Activated CD4-positive, alpha-beta memory T cell treated with anti-CD3 and anti-CD28 coated beads for 36 hours (primary cell): ENCODE data around the gene MAN1B1. TPM values are rescaled to one million over a fixed set of nuclear protein-coding genes. Genes with fewer than 3 reads are reported as not detected.
"Not testable (repeated sequence)": the region's sequence is repeated elsewhere in the genome, so short reads cannot be mapped to it uniquely, and the experiment has no call there.

Source experiments
- CTCF ChIA-PET: fragments of 350-600 bp; sonication (Branson Sonifier 250); formaldehyde crosslinking; loops from one replicate; lab custom pipeline; 2021; ENCODE audit warnings: antibody characterized with exemption, inconsistent platforms; lab: Charles Lee
- POLR2A ChIA-PET: fragments of 350-600 bp; sonication (Branson Sonifier 250); formaldehyde crosslinking; loops from one replicate; lab custom pipeline; 2021; ENCODE audit warnings: antibody characterized with exemption; lab: Charles Lee
- DNase-seq: peaks from one replicate; pipeline ENCODE4 v3.0.0-alpha.2; 2020
- H3K27ac Mint-ChIP-seq: one replicate; pipeline ENCODE4 v1.8.0; 2021; ENCODE audit warnings: mixed read lengths
- H3K27me3 Mint-ChIP-seq: one replicate; pipeline ENCODE4 v1.8.0; 2021; ENCODE audit warnings: mixed read lengths
- H3K36me3 Mint-ChIP-seq: one replicate; pipeline ENCODE4 v1.8.0; 2021; ENCODE audit warnings: mixed read lengths
- H3K4me1 Mint-ChIP-seq: one replicate; pipeline ENCODE4 v1.8.0; 2021; ENCODE audit warnings: low read depth, mixed read lengths
- H3K4me3 Mint-ChIP-seq: one replicate; pipeline ENCODE4 v1.8.0; 2021; ENCODE audit warnings: mild to moderate bottlenecking, mixed read lengths
- H3K9me3 Mint-ChIP-seq: one replicate; pipeline ENCODE4 v1.8.0; 2021; ENCODE audit warnings: mixed read lengths
- intact Hi-C: fragments of 100-400 bp; cut with micrococcal nuclease; formaldehyde crosslinking; loops from one replicate; pipeline ENCODE4 v1.15.1; 2023
- total RNA-seq, 2 experiments: library from RNA; stranded (reverse); gene quantifications; one replicate each; pipeline ENCODE4 v1.2.3, GENCODE V29; 2021

The MAN1B1 gene
- total RNA-seq, 2 experiments from 2014 or later = 32.9 to 33.1 TPM

DNA sequence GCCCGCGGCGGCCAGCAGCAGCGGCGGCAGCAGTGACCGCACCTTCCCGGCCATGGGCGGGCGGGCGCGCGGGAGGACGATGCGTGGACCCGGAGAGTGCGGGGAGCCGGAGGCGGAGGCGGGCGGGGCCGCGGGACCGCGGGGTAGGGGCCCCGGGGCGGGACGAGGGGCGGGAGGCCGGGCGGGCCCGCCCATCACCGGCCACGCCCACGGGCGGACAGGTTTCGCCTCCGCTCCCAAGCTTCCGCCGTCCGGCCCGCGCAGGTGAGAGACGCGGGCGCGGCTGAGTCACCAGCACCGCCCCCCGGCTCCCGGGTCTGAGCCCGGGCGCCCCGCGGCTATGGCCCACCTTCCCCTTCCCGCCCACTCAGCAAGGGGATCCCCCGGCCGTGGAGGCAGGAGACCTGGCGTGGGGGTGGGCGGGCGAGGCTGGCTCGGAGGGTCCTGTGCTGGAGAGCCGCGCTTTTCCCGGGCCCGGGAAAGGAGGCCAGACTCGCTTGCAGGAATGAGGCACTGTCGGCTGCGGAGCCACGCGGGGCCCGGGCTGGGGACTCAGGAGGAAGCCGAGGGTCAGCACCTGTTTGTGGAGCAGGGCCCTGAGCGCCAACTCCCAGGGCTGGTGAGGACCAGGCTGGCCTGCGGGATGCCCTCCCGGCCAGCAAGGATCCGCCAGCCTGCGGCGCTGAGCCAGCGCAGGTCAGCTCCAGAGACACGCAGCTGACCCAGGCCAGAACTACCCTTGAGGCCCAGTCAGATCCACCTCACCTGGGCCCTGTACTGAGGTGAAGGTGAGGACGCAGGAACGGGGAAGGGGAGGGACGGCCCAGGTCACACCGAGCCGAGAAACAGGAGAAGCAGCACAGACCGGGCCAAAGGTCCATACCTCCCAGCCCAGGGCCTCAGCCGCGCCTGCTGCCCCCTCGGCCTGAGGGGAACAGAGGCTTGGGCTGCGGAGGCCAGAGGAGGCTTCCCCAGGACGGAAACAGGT is 32.5 kb upstream of the MAN1B1 start, which contains the start of gene ENTPD2:
Gene ENTPD2, minus strand, starts transcription at position 118 of the 988 bp plus-strand sequence. Its CDS starts 64 bp downstream, at position 54.
- peaks cover 24% of the 10 kb centered on the region for H3K27me3 Mint-ChIP-seq
- no peaks in the 10 kb centered on the region for H3K9me3 Mint-ChIP-seq
- CTCF ChIA-PET = interaction anchor here (1.7 to 2.3 kb wide), 4 partner anchors 8 to 25 kb away, joined by 8 to 11 read pairs (median 8); partner anchors contain the start of gene NPDC1
- no peak within 1 kb of the TSS for H3K27ac Mint-ChIP-seq
- intact Hi-C loops = no loop called here
- H3K4me1 Mint-ChIP-seq = no peaks in the 10 kb centered on the region
- no peaks in the 10 kb centered on the region for H3K36me3 Mint-ChIP-seq
- POLR2A ChIA-PET = no interaction called here
- no peak within 1 kb of the TSS for H3K4me3 Mint-ChIP-seq
- DNase-seq = peak; percentile 58

DNA sequence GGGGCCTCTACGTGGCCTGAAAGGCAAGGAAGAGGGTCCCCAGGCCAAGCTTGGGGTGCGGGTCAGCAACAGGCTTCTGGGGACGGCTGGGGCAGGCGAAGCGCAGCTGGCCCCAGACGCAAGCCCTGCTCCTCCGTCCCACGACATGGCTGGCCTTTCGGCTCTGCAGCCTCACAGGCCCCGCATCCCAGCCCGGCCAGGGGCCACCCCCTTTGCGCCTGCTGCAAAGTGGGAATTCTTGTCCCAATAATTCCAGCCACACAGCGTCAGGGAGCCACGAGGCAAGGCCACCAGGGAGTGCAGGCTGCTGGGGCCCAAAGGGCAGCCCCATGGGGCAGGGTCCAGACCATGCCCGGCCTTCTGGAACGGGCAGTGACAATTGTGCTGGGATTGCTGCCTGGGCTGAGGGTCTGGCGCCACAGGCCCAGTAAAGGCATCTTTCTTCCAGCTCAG is 31.8 kb upstream of the MAN1B1 start:
- intact Hi-C loops = no loop called here

GRCh38 chr9:137055385-137056364 is 31.1 kb upstream of the MAN1B1 start:
- H3K4me1 Mint-ChIP-seq = no peaks in the 10 kb centered on the region
- H3K4me3 Mint-ChIP-seq = no peak overlapping the region
- H3K27me3 Mint-ChIP-seq = peaks cover 11% of the 10 kb centered on the region
- H3K27ac Mint-ChIP-seq = no peak overlapping the region
- POLR2A ChIA-PET = no interaction called here
- H3K9me3 Mint-ChIP-seq = no peaks in the 10 kb centered on the region
- CTCF ChIA-PET = interaction anchor here (1.4 to 2.0 kb wide), 6 partner anchors 8 to 26 kb away, joined by 4 to 11 read pairs (median 8); partner anchors contain the start of gene NPDC1
- intact Hi-C loops = no loop called here
- no peak for DNase-seq
- no peaks in the 10 kb centered on the region for H3K36me3 Mint-ChIP-seq

More for the DNA sequence above, 31.8 kb upstream of the MAN1B1 start:
- CTCF ChIA-PET = interaction anchor here (1.6 to 2.0 kb wide), 5 partner anchors 8 to 26 kb away, joined by 8 to 11 read pairs (median 9); partner anchors contain the start of gene NPDC1
- POLR2A ChIA-PET = no interaction called here
- no peaks in the 10 kb centered on the region for H3K36me3 Mint-ChIP-seq
- DNase-seq = no peak
- H3K4me3 Mint-ChIP-seq = no peak overlapping the region
- H3K27ac Mint-ChIP-seq = no peak overlapping the region
- H3K27me3 Mint-ChIP-seq = peaks cover 17% of the 10 kb centered on the region
- no peaks in the 10 kb centered on the region for H3K9me3 Mint-ChIP-seq
- H3K4me1 Mint-ChIP-seq = no peaks in the 10 kb centered on the region

DNA sequence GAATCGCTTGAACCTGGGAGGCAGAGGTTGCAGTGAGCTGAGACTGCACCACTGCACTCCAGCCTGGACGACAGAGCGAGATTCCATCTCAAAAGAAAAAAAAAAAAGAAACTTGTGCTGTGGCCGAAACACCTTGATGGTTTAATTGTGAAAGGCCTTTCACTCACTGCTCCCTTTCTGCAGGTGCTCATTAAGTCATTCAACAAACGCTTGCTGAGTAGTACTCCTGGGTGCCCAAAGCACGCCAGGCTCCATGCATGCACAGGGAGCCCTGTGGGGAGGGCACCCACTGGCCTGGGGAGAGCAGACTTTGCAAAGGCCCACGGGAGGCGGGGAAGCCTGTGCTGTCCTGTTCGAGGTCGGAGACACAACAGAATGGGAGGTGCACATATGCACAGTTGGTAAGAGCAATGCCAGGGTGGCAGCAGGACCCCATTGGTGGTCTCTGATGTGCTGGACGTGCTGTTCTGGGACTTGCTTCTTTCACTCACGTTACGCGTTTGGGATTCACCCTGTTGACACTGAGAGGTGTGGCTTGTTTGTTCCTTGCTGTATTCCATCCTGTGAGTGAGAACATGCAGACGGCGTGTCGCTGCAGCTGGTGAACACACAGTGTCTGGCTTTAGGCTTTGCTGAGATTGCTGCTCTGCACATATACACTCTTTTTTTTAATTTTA is 29.9 kb upstream of the MAN1B1 start:
- Mint-ChIP-seq H3K4me3 (no peak overlapping the region), H3K4me1 (no peaks in the 10 kb centered on the region), H3K27me3 (peaks cover 11% of the 10 kb centered on the region), H3K27ac (no peak overlapping the region), H3K36me3 (no peaks in the 10 kb centered on the region), H3K9me3 (no peaks in the 10 kb centered on the region)
- intact Hi-C loops = no loop called here
- ChIA-PET POLR2A (no interaction called here), CTCF (interaction anchor here (1.4 to 4.4 kb wide), 5 partner anchors 7 to 28 kb away, joined by 4 to 28 read pairs (median 9); partner anchors contain the start of gene NPDC1)
- no peak for DNase-seq

DNA sequence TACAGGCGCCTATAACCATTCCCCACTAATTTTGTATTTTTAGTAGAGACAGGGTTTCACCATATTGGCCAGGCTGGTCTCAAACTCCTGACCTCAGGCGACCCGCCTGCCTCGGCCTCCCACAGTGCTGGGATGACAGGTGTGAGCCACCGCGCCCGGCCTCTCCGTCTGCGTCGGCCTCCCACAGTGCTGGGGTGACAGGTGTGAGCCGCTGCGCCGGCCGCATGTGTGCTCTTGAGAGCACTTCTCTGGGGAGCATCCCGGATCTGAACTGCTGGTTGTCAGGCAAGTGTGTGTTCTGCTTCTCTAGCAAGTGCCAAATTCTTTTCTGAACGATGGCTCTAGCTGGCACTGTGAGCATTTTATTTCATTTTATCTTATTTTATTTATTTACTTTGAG is 29.2 kb upstream of the MAN1B1 start:
- POLR2A ChIA-PET = no interaction called here
- H3K9me3 Mint-ChIP-seq = no peaks in the 10 kb centered on the region
- CTCF ChIA-PET = interaction anchor here (4.4 kb wide), 1 partner anchor 9 kb away, joined by 28 read pairs; no protein-coding TSS in a partner anchor
- no peak for DNase-seq
- H3K27me3 Mint-ChIP-seq = peaks cover 4% of the 10 kb centered on the region
- no peaks in the 10 kb centered on the region for H3K36me3 Mint-ChIP-seq
- H3K4me1 Mint-ChIP-seq = no peaks in the 10 kb centered on the region
- intact Hi-C loops = no loop called here
- no peak overlapping the region for H3K27ac Mint-ChIP-seq
- H3K4me3 Mint-ChIP-seq = no peak overlapping the region

- ChIA-PET POLR2A (no interaction called here), CTCF (interaction anchor here (1.3 to 4.4 kb wide), 4 partner anchors 9 to 29 kb away, joined by 3 to 28 read pairs (median 12); no protein-coding TSS in a partner anchor)
- Mint-ChIP-seq H3K27ac (no peak overlapping the region), H3K36me3 (no peaks in the 10 kb centered on the region), H3K27me3 (no peaks in the 10 kb centered on the region), H3K4me1 (no peaks in the 10 kb centered on the region), H3K9me3 (no peaks in the 10 kb centered on the region), H3K4me3 (no peak overlapping the region)
- DNase-seq = no peak
- intact Hi-C loops = no loop called here
Measured at GRCh38 chr9:137058521-137059234, 28.1 kb upstream of the MAN1B1 start.

DNA sequence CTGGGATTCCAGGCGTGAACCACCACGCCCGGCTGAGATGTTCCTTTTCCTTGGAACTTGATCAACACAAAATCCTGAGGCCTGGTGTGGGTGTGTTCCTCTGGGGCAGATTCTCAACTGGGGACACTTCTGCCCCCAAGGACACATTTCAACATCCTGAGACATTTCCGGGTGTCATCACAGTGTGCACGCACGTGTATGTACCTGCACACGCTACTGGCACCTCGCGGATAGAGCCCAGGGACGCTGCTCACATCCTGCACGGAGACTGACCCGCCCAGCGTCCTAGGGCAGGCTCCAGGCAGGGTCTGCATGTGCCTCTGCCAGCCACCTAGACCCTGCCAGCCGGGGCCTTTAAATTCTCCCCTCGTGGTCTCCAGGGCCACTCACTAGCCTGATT is 24.4 kb upstream of the MAN1B1 start:
- intact Hi-C loops = no loop called here
- H3K4me3 Mint-ChIP-seq = no peak overlapping the region
- no peaks in the 10 kb centered on the region for H3K9me3 Mint-ChIP-seq
- POLR2A ChIA-PET = no interaction called here
- CTCF ChIA-PET = interaction anchor here (10.6 kb wide), 1 partner anchor 14 kb away, joined by 208 read pairs; the partner anchor contains the start of gene NPDC1
- no peaks in the 10 kb centered on the region for H3K27me3 Mint-ChIP-seq
- no peaks in the 10 kb centered on the region for H3K4me1 Mint-ChIP-seq
- no peaks in the 10 kb centered on the region for H3K36me3 Mint-ChIP-seq
- no peak for DNase-seq
- no peak overlapping the region for H3K27ac Mint-ChIP-seq

DNA sequence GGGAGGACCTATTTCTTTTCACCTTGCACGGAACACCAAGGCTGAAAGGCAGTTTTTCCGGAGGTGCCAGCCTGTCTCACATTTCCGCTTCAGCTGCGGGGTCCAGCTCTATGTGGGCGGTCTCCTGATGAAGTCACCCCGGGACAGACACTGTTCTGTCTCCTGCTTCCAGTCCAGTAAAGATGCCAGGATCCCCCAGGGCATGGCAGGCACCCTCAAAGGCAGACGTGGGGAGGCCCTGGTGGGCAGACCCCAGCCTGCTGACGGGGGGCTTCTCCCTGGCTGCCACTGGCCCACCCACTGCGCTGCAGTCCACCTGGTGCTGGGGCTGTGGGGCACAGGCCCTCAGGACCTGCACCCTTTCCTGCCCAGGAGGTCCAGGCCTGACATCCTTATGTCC is 24.0 kb upstream of the MAN1B1 start:
- CTCF ChIA-PET = interaction anchor here (2.4 to 10.6 kb wide), 2 partner anchors 15 to 70 kb away, joined by 5 to 208 read pairs; partner anchors contain the start of genes NPDC1 and PAXX
- H3K27me3 Mint-ChIP-seq, intact Hi-C loops, DNase-seq, H3K27ac Mint-ChIP-seq, H3K4me3 Mint-ChIP-seq, POLR2A ChIA-PET, H3K4me1 Mint-ChIP-seq, H3K9me3 Mint-ChIP-seq, H3K36me3 Mint-ChIP-seq: not testable (repeated sequence)

DNA sequence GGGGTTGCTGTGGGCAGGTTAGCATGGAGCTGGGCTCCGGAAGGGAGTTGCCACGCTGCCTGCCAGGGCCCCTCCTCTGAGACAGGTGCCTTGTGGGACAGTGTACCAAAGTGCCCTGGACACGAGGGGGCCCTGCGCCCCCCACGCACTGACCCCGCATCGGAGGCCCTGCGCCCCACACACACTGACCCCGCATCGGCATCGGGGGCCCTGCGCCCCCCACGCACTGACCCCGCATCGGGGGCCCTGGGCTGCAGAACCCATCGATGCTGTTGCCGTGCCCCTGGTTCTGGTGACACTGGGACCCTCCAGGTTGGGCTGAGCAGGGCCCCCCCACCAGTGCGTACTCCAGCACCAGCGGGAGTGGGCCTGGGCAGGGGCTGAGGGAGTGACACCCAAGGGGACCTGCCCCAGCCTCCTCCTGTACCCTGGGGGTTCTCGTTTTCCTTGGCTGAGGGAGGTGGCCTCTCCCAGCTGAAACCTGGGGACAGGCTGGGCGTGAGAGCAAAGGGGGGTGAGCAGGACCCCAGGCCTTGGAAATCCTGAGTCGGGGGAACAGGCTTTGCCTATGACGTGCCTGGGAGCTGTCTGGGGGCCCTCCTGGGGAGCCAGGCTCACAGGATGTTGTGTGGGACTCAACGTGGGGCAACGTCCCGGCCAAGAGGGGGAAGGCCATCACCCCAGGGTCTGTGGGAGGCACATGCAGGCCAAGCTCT is 23.3 kb upstream of the MAN1B1 start:
- Mint-ChIP-seq H3K27ac (no peak overlapping the region), H3K4me1 (peaks cover 4% of the 10 kb centered on the region), H3K27me3 (no peaks in the 10 kb centered on the region), H3K36me3 (no peaks in the 10 kb centered on the region), H3K4me3 (no peak overlapping the region), H3K9me3 (no peaks in the 10 kb centered on the region)
- ChIA-PET POLR2A (no interaction called here), CTCF (interaction anchor here (0.6 to 10.6 kb wide), 22 partner anchors 8 to 285 kb away, joined by 3 to 208 read pairs (median 4); partner anchors contain the start of genes ABCA2, FUT7, MAN1B1 and NPDC1)
- intact Hi-C loops = no loop called here
- no peak for DNase-seq
